Stimulated activated CD4-positive, alpha-beta T cell treated with anti-CD3 and anti-CD28 coated beads, Interleukin-2, amount 100 ng/mL, for 24 hours (primary cell): Measurements from ENCODE around the gene APOL2.
"Not testable (repeated sequence)": the region's sequence is repeated elsewhere in the genome, so short reads cannot be mapped to it uniquely, and the experiment has no call there.

Source experiments
- DNase-seq, 2 donors: peaks; one replicate each; pipeline ENCODE4 v3.0.0-alpha.2; 2020

The APOL2 gene

GRCh38 chr22:36196254-36197064 is 42.9 kb downstream of the APOL2 start:
- no peak for DNase-seq

GRCh38 chr22:36194971-36195370 is 44.4 kb downstream of the APOL2 start:
- DNase-seq: peak; percentile 33 to 39

GRCh38 chr22:36194385-36194784 is 44.9 kb downstream of the APOL2 start:
- DNase-seq: no peak

- no peak for DNase-seq
Observed at GRCh38 chr22:36193577-36193976, 45.8 kb downstream of the APOL2 start.

GRCh38 chr22:36193171-36193570 is 46.2 kb downstream of the APOL2 start:
- DNase-seq: no peak

GRCh38 chr22:36192542-36192941 is 46.8 kb downstream of the APOL2 start:
- no peak for DNase-seq

- no peak for DNase-seq
Observed at GRCh38 chr22:36191106-36191836, 48.1 kb downstream of the APOL2 start.

- not testable (repeated sequence) for DNase-seq
Observed at GRCh38 chr22:36187862-36188261, 51.5 kb downstream of the APOL2 start.

- DNase-seq: no peak
Observed at GRCh38 chr22:36185828-36186624, 53.3 kb downstream of the APOL2 start.

- no peak for DNase-seq
Observed at GRCh38 chr22:36184433-36185025, 54.8 kb downstream of the APOL2 start.

GRCh38 chr22:36183446-36183845 is 55.9 kb downstream of the APOL2 start:
- no peak for DNase-seq

GRCh38 chr22:36182857-36183256 is 56.5 kb downstream of the APOL2 start:
- no peak for DNase-seq

- no peak for DNase-seq
Observed at GRCh38 chr22:36182056-36182455, 57.3 kb downstream of the APOL2 start.

- no peak for DNase-seq
Observed at GRCh38 chr22:36180928-36181327, 58.4 kb downstream of the APOL2 start.

- peak; percentile 91 to 93 for DNase-seq
Observed at GRCh38 chr22:36180038-36180880, 59.1 kb downstream of the APOL2 start.

GRCh38 chr22:36177160-36177559 is 62.2 kb downstream of the APOL2 start:
- no peak for DNase-seq
